CD4-positive, alpha-beta T cell (primary cell): ENCODE results near the gene HTR2A. TPM values are rescaled to one million over a fixed set of nuclear protein-coding genes. Genes with fewer than 3 reads are reported as not detected.

Source experiments
- ATAC-seq: fragments of 200-7000 bp; cut with Tn5 transposase; one replicate; pipeline ENCODE4 v1.10.0; 2022; ENCODE audit warnings: mild to moderate bottlenecking; ENCODE audit not compliant: poor library complexity
- CTCF ChIA-PET: fragments of 350-600 bp; sonication (Branson Sonifier 250); formaldehyde crosslinking; loops from one replicate; lab custom pipeline; 2021; ENCODE audit warnings: antibody characterized with exemption, inconsistent platforms; lab: Charles Lee
- POLR2A ChIA-PET: fragments of 350-600 bp; sonication (Branson Sonifier 250); formaldehyde crosslinking; loops from one replicate; lab custom pipeline; 2021; ENCODE audit warnings: antibody characterized with exemption, inconsistent platforms; lab: Charles Lee
- DNase-seq, 14 experiments: peaks; one replicate each; pipeline ENCODE4 v3.0.0-alpha.2; 2013 to 2020; ENCODE audit warnings: mixed read lengths in 2 of 14
- H3K27ac ChIP-seq, 2 donors: one replicate each; pipeline versions ENCODE4 v1.5.1 to v1.7.0; 2013; ENCODE audit warnings: low read length in 2 of 2, low read depth in 1 of 2, mild to moderate bottlenecking in 1 of 2
- H3K27me3 ChIP-seq, 2 experiments: 1 replicate in 1 of 2; 2 replicates in 1 of 2; pipeline versions ENCODE4 v1.6.1 to v1.7.0; 2013; ENCODE audit warnings: low read length in 2 of 2, control low read depth in 1 of 2, mild to moderate bottlenecking in 1 of 2, moderate library complexity in 1 of 2; ENCODE audit not compliant: insufficient read depth in 2 of 2, control insufficient read depth in 1 of 2
- H3K36me3 ChIP-seq: one replicate; pipeline ENCODE4 v1.6.1; 2013; ENCODE audit warnings: low read length, control low read depth; ENCODE audit not compliant: insufficient read depth
- H3K4me1 ChIP-seq: one replicate; pipeline ENCODE4 v1.6.1; 2013; ENCODE audit warnings: low read length, control low read depth; ENCODE audit not compliant: insufficient read depth
- H3K4me3 ChIP-seq: one replicate; pipeline ENCODE4 v1.5.1; 2013; ENCODE audit warnings: mild to moderate bottlenecking, low read length, moderate library complexity
- H3K9me3 ChIP-seq, 2 experiments: 1 replicate in 1 of 2; 2 replicates in 1 of 2; pipeline versions ENCODE4 v1.6.1 to v1.7.0; 2013; ENCODE audit warnings: low read length in 2 of 2, mild to moderate bottlenecking in 2 of 2, control low read depth in 1 of 2, moderate library complexity in 1 of 2; ENCODE audit not compliant: control insufficient read depth in 1 of 2, insufficient read depth in 1 of 2
- H3K27ac Mint-ChIP-seq: one replicate; pipeline ENCODE4 v1.8.0; 2020; ENCODE audit warnings: mixed read lengths
- H3K27me3 Mint-ChIP-seq: one replicate; pipeline ENCODE4 v1.8.0; 2021; ENCODE audit warnings: mixed read lengths
- H3K36me3 Mint-ChIP-seq: one replicate; pipeline ENCODE4 v1.8.0; 2021; ENCODE audit warnings: low read depth, mixed read lengths
- H3K4me1 Mint-ChIP-seq: one replicate; pipeline ENCODE4 v1.8.0; 2021; ENCODE audit warnings: low read depth, mixed read lengths
- H3K4me3 Mint-ChIP-seq: one replicate; pipeline ENCODE4 v1.8.0; 2020; ENCODE audit warnings: mild to moderate bottlenecking, mixed read lengths
- H3K9me3 Mint-ChIP-seq: one replicate; pipeline ENCODE4 v1.8.0; 2020; ENCODE audit warnings: mixed read lengths
- intact Hi-C, 2 experiments: fragments of 100-400 bp; cut with DNase I in 1 of 2; cut with micrococcal nuclease in 1 of 2; formaldehyde crosslinking; loops; one replicate each; pipeline versions ENCODE4 v1.15.1 to v1.9.0; 2023 to 2025; cut with DNase I, micrococcal nuclease
- total RNA-seq, 174 experiments: library from RNA in 2 of 174; stranded (reverse) in 2 of 174; gene quantifications; one replicate each; pipeline ENCODE4 v1.2.3 and lab custom pipeline; 2021 to 2026
- TF ChIP-seq, protein P1 (sequence below): fragments of 200-600 bp; IDR thresholded peaks from one replicate; pipeline ENCODE4 v1.8.0; 2022; ENCODE audit warnings: antibody characterized with exemption, mild to moderate bottlenecking

Gene HTR2A
- total RNA-seq, 2 experiments from 2014 or later: not detected

DNA sequence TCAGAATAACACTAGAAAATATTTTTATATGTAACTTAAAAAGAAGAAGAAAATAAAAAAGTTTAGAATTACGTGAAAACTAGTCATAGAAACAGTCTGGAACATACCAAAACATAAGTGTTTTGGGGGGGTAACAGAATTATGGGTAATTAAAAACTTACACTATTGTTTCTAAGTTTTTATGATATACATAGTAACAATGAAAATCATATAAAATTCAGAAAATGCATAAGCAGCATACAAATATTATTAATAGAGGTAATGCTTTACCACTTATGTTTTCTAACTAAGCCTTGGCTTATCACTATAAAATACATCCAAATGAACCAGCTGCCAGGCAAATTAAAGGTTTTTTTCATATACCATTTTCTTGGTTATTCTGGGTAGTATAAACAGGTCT, 114.8 kb downstream of the HTR2A start:
- no peak for ATAC-seq
- ChIA-PET POLR2A (no interaction called here), CTCF (no interaction called here)
- peaks cover 83% of the 10 kb centered on the region for H3K36me3 Mint-ChIP-seq
- Histone ChIP-seq H3K27ac (no peak overlapping the region), H3K36me3 (peaks cover 94% of the 10 kb centered on the region), H3K27me3 (no peaks in the 10 kb centered on the region), H3K4me3 (no peak overlapping the region), H3K9me3 (no peaks in the 10 kb centered on the region), H3K4me1 (no peaks in the 10 kb centered on the region)
- H3K4me3 Mint-ChIP-seq: no peak overlapping the region
- TF ChIP-seq, protein P1, sequence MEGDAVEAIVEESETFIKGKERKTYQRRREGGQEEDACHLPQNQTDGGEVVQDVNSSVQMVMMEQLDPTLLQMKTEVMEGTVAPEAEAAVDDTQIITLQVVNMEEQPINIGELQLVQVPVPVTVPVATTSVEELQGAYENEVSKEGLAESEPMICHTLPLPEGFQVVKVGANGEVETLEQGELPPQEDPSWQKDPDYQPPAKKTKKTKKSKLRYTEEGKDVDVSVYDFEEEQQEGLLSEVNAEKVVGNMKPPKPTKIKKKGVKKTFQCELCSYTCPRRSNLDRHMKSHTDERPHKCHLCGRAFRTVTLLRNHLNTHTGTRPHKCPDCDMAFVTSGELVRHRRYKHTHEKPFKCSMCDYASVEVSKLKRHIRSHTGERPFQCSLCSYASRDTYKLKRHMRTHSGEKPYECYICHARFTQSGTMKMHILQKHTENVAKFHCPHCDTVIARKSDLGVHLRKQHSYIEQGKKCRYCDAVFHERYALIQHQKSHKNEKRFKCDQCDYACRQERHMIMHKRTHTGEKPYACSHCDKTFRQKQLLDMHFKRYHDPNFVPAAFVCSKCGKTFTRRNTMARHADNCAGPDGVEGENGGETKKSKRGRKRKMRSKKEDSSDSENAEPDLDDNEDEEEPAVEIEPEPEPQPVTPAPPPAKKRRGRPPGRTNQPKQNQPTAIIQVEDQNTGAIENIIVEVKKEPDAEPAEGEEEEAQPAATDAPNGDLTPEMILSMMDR: no peak
- no peaks in the 10 kb centered on the region for H3K27me3 Mint-ChIP-seq
- H3K27ac Mint-ChIP-seq: no peak overlapping the region
- H3K4me1 Mint-ChIP-seq: no peaks in the 10 kb centered on the region
- no peak for DNase-seq
- no peaks in the 10 kb centered on the region for H3K9me3 Mint-ChIP-seq
- intact Hi-C loops: no loop called here

Other genes with a start within 250 kb of the HTR2A start
- 10 to 100 TPM; 30.8 to 34.1 TPM for gene ESD, start 99.9 kb downstream of the HTR2A start, total RNA-seq